Adrenal gland (tissue), 5 donors: ENCODE data around the gene DVL3.

Source experiments
- CTCF ChIP-seq, 6 experiments: fragments of 450-650 bp in 4 of 6; fragments of 200-600 bp in 2 of 6; sonication (generic) in 1 of 6; IDR thresholded peaks; 1 replicate in 5 of 6; 2 replicates in 1 of 6; pipeline versions ENCODE4 v1.5.1 to v1.8.0; 2016 to 2021; ENCODE audit warnings: antibody characterized with exemption in 6 of 6, mild to moderate bottlenecking in 2 of 6, moderate library complexity in 1 of 6
- POLR2A ChIP-seq, 2 donors: fragments of 450-650 bp; IDR thresholded peaks; one replicate each; pipeline ENCODE4 v1.6.1; 2017; ENCODE audit warnings: antibody characterized with exemption in 2 of 2, mild to moderate bottlenecking in 2 of 2, moderate library complexity in 1 of 2
- donor health status: DM: no; HTN: no; CAD: no.

- TF ChIP-seq CTCF (IDR thresholded peaks at IDR 0.05) (peak in 5 of 6 experiments; percentile 37 to 56 (median 49)), POLR2A (IDR thresholded peaks at IDR 0.05) (no peak)
Measured at GRCh38 chr3:184145111-184145524, 10.1 kb upstream of the DVL3 start.
